A549 treated with AZD2906 at 1 μM for 4 hours (cell line): ENCODE measurements around the gene CORO1A. TPM values are rescaled to one million over a fixed set of nuclear protein-coding genes. Genes with fewer than 3 reads are reported as not detected.

Experiments used
- total RNA-seq: library from RNA; stranded (reverse); fragments of 200-300 nt; extraction: Qiagen RNA extraction; gene quantifications from 5 replicates; pipeline ENCODE4 v1.2.3, GENCODE V29; 2022

CORO1A gene
- total RNA-seq: 1.9 to 2.9 TPM (median 2.0 TPM) in 5 replicates

GRCh38 chr16:30183233-30184095, at the start of gene CORO1A:
Gene CORO1A, plus strand, starts transcription at chr16:30183602. Its CDS starts 1,608 bp downstream, at chr16:30185210.

GRCh38 chr16:30193615-30194014, 10.2 kb downstream of the CORO1A start, which contains the start of the genes BOLA2B and SLX1A:
Gene BOLA2B, minus strand, starts transcription at chr16:30193666. Its CDS starts 71 bp downstream, at chr16:30193595.
Gene SLX1A, plus strand, starts transcription at chr16:30193875. Its CDS starts 210 bp downstream, at chr16:30194085.

GRCh38 chr16:30199049-30199448, 15.6 kb downstream of the CORO1A start, which contains the start of gene SULT1A3:
Gene SULT1A3, plus strand, starts transcription at chr16:30199255. Its CDS starts 1,474 bp downstream, at chr16:30200729.

Other genes with a start within 250 kb of the CORO1A start
- 82.6 to 101 TPM (median 99.1 TPM) in 5 replicates for gene TMEM219, start 221.5 kb upstream of the CORO1A start, total RNA-seq
- gene TAOK2, start 209.7 kb upstream of the CORO1A start, total RNA-seq: 25.2 to 31.2 TPM (median 30.1 TPM) in 5 replicates
- 14.6 to 18.0 TPM (median 15.5 TPM) in 5 replicates for gene HIRIP3, start 188.0 kb upstream of the CORO1A start, total RNA-seq
- gene INO80E, start 187.4 kb upstream of the CORO1A start, total RNA-seq: 99.1 to 113 TPM (median 102 TPM) in 5 replicates
- 1.3 to 1.9 TPM (median 1.8 TPM) in 5 replicates for gene DOC2A, start 172.6 kb upstream of the CORO1A start, total RNA-seq
- not detected in 5 replicates for gene C16orf92, start 160.4 kb upstream of the CORO1A start, total RNA-seq
- 0.22 to 0.39 TPM (median 0.26 TPM) in 5 replicates for gene TLCD3B, start 152.3 kb upstream of the CORO1A start, total RNA-seq
- 1,572 to 1,866 TPM (median 1,761 TPM) in 5 replicates for gene ALDOA, start 117.8 kb upstream of the CORO1A start, total RNA-seq
- gene PPP4C, start 107.6 kb upstream of the CORO1A start, total RNA-seq: 135 to 153 TPM (median 146 TPM) in 5 replicates
- 0.14 to 0.31 TPM (median 0.30 TPM) in 5 replicates for gene TBX6, start 91.7 kb upstream of the CORO1A start, total RNA-seq
- gene YPEL3, start 87.4 kb upstream of the CORO1A start, total RNA-seq: 4.3 to 9.4 TPM (median 8.6 TPM) in 5 replicates
- 0.61 to 1.6 TPM (median 1.0 TPM) in 5 replicates for gene GDPD3, start 70.1 kb upstream of the CORO1A start, total RNA-seq
- 30.6 to 36.7 TPM (median 34.4 TPM) in 5 replicates for gene MAPK3, start 60.4 kb upstream of the CORO1A start, total RNA-seq
- gene BOLA2B, start 10.1 kb downstream of the CORO1A start, total RNA-seq: 116 to 229 TPM (median 187 TPM) in 5 replicates
- gene SLX1A, start 10.3 kb downstream of the CORO1A start, total RNA-seq: 13.0 to 20.0 TPM (median 16.4 TPM) in 5 replicates
- 4.3 to 8.0 TPM (median 5.8 TPM) in 5 replicates for gene SULT1A3, start 15.7 kb downstream of the CORO1A start, total RNA-seq
- gene NPIPB13, start 64.9 kb downstream of the CORO1A start, total RNA-seq: 1.8 to 3.6 TPM (median 2.4 TPM) in 5 replicates
- gene CD2BP2, start 171.7 kb downstream of the CORO1A start, total RNA-seq: 63.7 to 70.6 TPM (median 65.1 TPM) in 5 replicates
- gene TBC1D10B, start 186.9 kb downstream of the CORO1A start, total RNA-seq: 23.4 to 31.2 TPM (median 30.3 TPM) in 5 replicates
- gene MYL11, start 191.2 kb downstream of the CORO1A start, total RNA-seq: 0.27 to 0.84 TPM (median 0.45 TPM) in 4 of 5 replicates, not detected in the other
- 0.95 to 2.5 TPM (median 2.2 TPM) in 5 replicates for gene SEPTIN1, start 199.0 kb downstream of the CORO1A start, total RNA-seq
- gene ZNF48, start 211.8 kb downstream of the CORO1A start, total RNA-seq: 12.4 to 14.0 TPM (median 12.9 TPM) in 5 replicates
- 3.7 to 6.0 TPM (median 5.4 TPM) in 5 replicates for gene ZNF771, start 224.0 kb downstream of the CORO1A start, total RNA-seq
- 102 to 130 TPM (median 120 TPM) in 5 replicates for gene DCTPP1, start 246.4 kb downstream of the CORO1A start, total RNA-seq